Osteoblast (primary cell): Measurements from ENCODE around the gene CELSR1. TPM values are rescaled to one million over a fixed set of nuclear protein-coding genes. Genes with fewer than 3 reads are reported as not detected.

Experiments
- DNase-seq: peaks from one replicate; pipeline ENCODE4 v3.0.0; 2011; ENCODE audit warnings: low spot score, mixed read lengths; ENCODE audit not compliant: insufficient read length; ENCODE audit errors: missing footprints
- H2AFZ ChIP-seq: 2 replicates; pipeline ENCODE4 v1.6.0; 2011; ENCODE audit warnings: mild to moderate bottlenecking, low read length
- H3K27ac ChIP-seq: 2 replicates; pipeline ENCODE4 v1.5.1; 2011; ENCODE audit warnings: mild to moderate bottlenecking, low read depth, low read length, moderate library complexity
- H3K27me3 ChIP-seq: 2 replicates; pipeline ENCODE4 v1.6.0; 2012; ENCODE audit warnings: mild to moderate bottlenecking, control low read depth, inconsistent platforms, low read length, moderate library complexity; ENCODE audit not compliant: insufficient read depth
- H3K36me3 ChIP-seq: 2 replicates; pipeline ENCODE4 v1.5.1; 2011; ENCODE audit warnings: mild to moderate bottlenecking, low read length, control low read depth, moderate library complexity; ENCODE audit not compliant: insufficient read depth
- H3K4me1 ChIP-seq: 2 replicates; pipeline ENCODE4 v1.5.1; 2011; ENCODE audit warnings: mild to moderate bottlenecking, low read length, control low read depth, moderate library complexity; ENCODE audit not compliant: insufficient read depth
- H3K4me2 ChIP-seq: 2 replicates; pipeline ENCODE4 v1.6.0; 2011; ENCODE audit warnings: mild to moderate bottlenecking, low read length; ENCODE audit not compliant: insufficient read depth
- H3K4me3 ChIP-seq: fragments of 200-600 bp; sonication (generic); 3 replicates; pipeline ENCODE4 v1.5.1; 2012; ENCODE audit warnings: mild to moderate bottlenecking, low read length, inconsistent platforms; ENCODE audit not compliant: insufficient read depth
- H3K79me2 ChIP-seq: 2 replicates; pipeline ENCODE4 v1.6.0; 2012; ENCODE audit warnings: mild to moderate bottlenecking, low read length, control low read depth, inconsistent platforms; ENCODE audit not compliant: insufficient read depth
- H3K9me3 ChIP-seq: 2 replicates; pipeline ENCODE4 v1.5.1; 2011; ENCODE audit warnings: low read depth, low read length, control low read depth
- H4K20me1 ChIP-seq: 2 replicates; pipeline ENCODE4 v1.6.0; 2012; ENCODE audit warnings: mild to moderate bottlenecking, low read length, control low read depth; ENCODE audit not compliant: insufficient read depth
- CTCF ChIP-seq: IDR thresholded peaks from 2 replicates; pipeline ENCODE4 v1.5.1; 2011; ENCODE audit warnings: mild to moderate bottlenecking, low read depth, low read length, moderate library complexity; ENCODE audit errors: extremely low read depth
- total RNA-seq: library from RNA; depleted of rRNA; stranded (reverse); fragments of >200 nt; gene quantifications from 2 replicates; pipeline ENCODE4 v1.2.3, GENCODE V29; 2012

The CELSR1 gene
- total RNA-seq, 1 donor: 3.6 TPM

DNA sequence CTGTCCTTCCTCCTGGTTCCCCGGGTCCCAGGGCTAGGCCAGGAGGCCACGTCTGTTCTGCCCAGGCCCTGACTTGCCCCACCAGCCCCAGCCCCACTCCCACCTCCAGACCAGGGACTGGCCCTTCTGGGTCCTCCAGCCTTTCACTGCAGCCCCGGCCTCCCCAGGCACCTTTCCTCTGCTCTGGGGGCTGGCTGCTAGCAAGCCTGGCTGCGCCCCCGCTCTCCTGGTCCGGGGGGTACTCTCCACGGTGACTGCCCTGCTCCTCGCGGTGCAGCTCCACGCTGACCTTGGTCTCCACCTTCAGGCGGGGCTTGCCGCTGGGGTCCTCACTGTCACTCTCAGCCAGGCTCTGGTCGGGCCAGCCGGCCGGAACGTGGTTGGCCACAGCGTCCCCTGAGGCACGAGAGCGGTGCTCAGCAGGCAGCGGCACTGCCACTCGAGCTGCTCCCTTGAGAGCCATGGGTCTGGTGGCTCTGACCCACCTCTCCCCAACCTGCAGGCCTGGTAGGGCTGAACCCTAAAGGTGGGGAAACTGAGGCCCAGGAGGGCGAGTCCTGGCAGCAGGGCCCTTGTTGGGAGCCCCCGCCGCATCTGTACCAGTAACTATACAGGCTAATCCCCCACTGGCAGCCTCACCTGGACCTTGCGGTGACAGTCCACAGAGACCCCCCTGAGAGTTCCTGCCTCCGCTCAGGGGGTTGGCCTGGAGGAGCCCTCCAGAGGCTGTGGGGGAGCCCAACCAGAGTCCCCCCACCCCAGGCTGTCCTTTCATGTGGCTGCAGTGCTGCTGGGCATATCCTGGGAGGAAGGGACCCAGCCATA lies 172.9 kb downstream of the CELSR1 start:
- Histone ChIP-seq H3K79me2 (no peaks in the 10 kb centered on the region), H3K4me3 (no peak overlapping the region), H3K4me2 (no peak overlapping the region), H3K36me3 (no peaks in the 10 kb centered on the region), H2AFZ (no peak overlapping the region), H3K9me3 (no peaks in the 10 kb centered on the region), H3K4me1 (no peaks in the 10 kb centered on the region), H3K27ac (no peak overlapping the region), H4K20me1 (no peaks in the 10 kb centered on the region), H3K27me3 (peaks cover 10% of the 10 kb centered on the region)
- no peak for TF ChIP-seq CTCF
- DNase-seq: no peak

DNA sequence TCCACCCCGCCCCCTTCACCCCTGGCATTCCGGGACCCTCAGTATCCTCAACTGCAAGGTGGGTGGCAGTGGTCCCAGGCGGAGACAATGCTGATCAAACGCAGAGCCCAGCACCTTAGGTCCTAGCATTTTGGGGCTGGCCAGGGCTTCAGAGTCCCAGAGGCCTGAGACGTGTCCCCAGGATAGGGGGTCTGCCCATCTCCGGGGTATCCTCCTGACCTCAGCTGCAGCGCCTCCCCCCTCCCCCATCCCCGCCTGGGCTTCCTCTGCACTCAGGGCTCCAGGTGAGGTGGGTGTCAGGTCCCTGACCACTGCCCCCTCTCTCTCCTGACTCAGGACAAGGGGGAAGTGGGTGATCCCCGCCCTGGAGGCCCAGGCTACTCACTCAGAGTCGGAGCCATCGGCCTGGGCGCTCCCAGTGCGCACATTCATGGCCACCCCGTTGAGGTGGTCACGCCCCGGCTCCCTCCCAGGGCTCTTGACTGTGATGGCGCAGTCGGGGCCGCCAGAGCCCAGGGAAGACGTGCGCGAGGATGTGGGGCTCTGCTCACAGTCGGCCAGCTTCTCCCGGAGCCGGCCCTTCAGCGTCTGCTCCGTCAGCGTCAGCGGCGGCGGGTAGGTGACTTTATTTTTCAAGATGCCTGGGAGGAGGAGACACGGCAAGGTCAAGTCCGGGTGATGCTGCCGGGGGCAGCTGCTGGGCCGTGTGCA lies 173.7 kb downstream of the CELSR1 start:
- Histone ChIP-seq H3K36me3 (no peaks in the 10 kb centered on the region), H3K4me3 (no peak overlapping the region), H3K4me2 (no peak overlapping the region), H3K4me1 (no peaks in the 10 kb centered on the region), H3K9me3 (no peaks in the 10 kb centered on the region), H3K27ac (no peak overlapping the region), H2AFZ (no peak overlapping the region), H3K27me3 (peaks cover 10% of the 10 kb centered on the region), H3K79me2 (no peaks in the 10 kb centered on the region), H4K20me1 (no peaks in the 10 kb centered on the region)
- no peak for TF ChIP-seq CTCF
- peak; percentile 68 for DNase-seq

DNA sequence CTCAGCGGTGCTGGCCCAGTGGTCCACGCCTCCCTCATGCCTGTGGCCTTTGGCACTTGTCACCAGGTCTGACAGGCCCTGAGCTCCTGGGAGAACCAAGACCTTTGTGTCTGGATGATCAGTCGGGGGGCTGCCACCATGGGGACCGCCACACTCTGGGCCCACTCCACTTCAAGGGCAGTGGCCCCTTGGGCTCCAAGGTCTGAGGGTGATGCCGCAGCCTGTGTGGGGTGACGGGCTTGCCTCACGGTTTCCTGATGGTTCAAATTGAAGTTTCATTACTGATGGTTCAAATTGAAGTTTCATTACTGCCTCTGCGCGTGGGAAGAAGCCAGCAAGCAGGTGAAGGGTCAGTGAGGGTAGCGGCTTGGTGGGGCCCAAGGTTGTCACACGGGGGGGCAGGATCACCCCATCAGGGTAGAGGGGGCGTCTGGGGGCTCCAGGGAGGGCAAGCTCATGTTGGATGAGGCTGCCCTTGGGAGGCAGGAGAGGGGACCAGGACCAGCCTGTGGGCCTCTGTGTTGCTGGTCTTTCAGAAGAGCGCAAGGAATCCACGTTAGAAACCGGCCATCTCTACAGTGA lies 174.4 kb downstream of the CELSR1 start:
- Histone ChIP-seq H2AFZ (no peak overlapping the region), H3K4me1 (no peaks in the 10 kb centered on the region), H3K79me2 (no peaks in the 10 kb centered on the region), H3K27ac (no peak overlapping the region), H3K36me3 (no peaks in the 10 kb centered on the region), H3K4me2 (no peak overlapping the region), H3K9me3 (no peaks in the 10 kb centered on the region), H4K20me1 (no peaks in the 10 kb centered on the region), H3K27me3 (peaks cover 10% of the 10 kb centered on the region), H3K4me3 (no peak overlapping the region)
- peak; percentile 69 for DNase-seq
- TF ChIP-seq CTCF: no peak
